PC-3 (cell line): ENCODE results near the gene ATG101. TPM values are rescaled to one million over a fixed set of nuclear protein-coding genes. Genes with fewer than 3 reads are reported as not detected.

Experiments
- ATAC-seq: fragments of 200-7000 bp; cut with Tn5 transposase; 2 replicates; pipeline ENCODE4 v1.9.1; 2020; ENCODE audit warnings: mild to moderate bottlenecking, moderate library complexity
- BruUV-seq: library from RNA; stranded (reverse); fragments of 400-500 nt; replicated peaks from 2 replicates; lab custom pipeline; 2021; lab: Mats Ljungman, UMichigan
- CTCF ChIA-PET: fragments of 300-600 bp; sonication (Branson Sonifier 250); formaldehyde crosslinking; loops from one replicate; lab custom pipeline; 2022; ENCODE audit warnings: antibody characterized with exemption; lab: Charles Lee
- POLR2A ChIA-PET: fragments of 300-600 bp; sonication (Branson Sonifier 250); formaldehyde crosslinking; loops from one replicate; lab custom pipeline; 2022; ENCODE audit warnings: antibody characterized with exemption; ENCODE audit not compliant: unreplicated experiment; lab: Charles Lee
- DNase-seq: peaks from one replicate; pipeline ENCODE4 v3.0.0-alpha.2; 2015
- H2AFZ ChIP-seq: fragments of 300-600 bp; sonication (generic); 2 replicates; pipeline ENCODE4 v1.6.0; 2016; ENCODE audit warnings: antibody characterized with exemption, low read length
- H3F3A ChIP-seq: fragments of 300-600 bp; sonication (generic); one replicate; pipeline ENCODE4 v1.6.0; 2017; ENCODE audit warnings: antibody characterized with exemption, low read length, control low read depth, mild to moderate bottlenecking; ENCODE audit not compliant: unreplicated experiment
- H3K27ac ChIP-seq: fragments of 300-600 bp; sonication (generic); 2 replicates; pipeline ENCODE4 v1.5.1; 2016; ENCODE audit warnings: mild to moderate bottlenecking, low read length
- H3K27me3 ChIP-seq: fragments of 300-600 bp; sonication (generic); 2 replicates; pipeline ENCODE4 v1.6.1; 2016; ENCODE audit warnings: low read length, mixed read lengths
- H3K36me3 ChIP-seq: fragments of 300-600 bp; sonication (generic); 2 replicates; pipeline ENCODE4 v1.6.1; 2016; ENCODE audit warnings: low read depth, mixed run types, low read length, mixed read lengths
- H3K4me1 ChIP-seq: fragments of 300-600 bp; sonication (generic); 2 replicates; pipeline ENCODE4 v1.5.1; 2016; ENCODE audit warnings: low read length; ENCODE audit not compliant: insufficient read depth
- H3K4me2 ChIP-seq: fragments of 300-600 bp; sonication (generic); 2 replicates; pipeline ENCODE4 v1.6.0; 2016; ENCODE audit warnings: low read length
- H3K4me3 ChIP-seq: fragments of 300-600 bp; sonication (generic); 2 replicates; pipeline ENCODE4 v1.5.1; 2016; ENCODE audit warnings: mild to moderate bottlenecking, low read length, mixed read lengths
- H3K79me2 ChIP-seq: fragments of 300-600 bp; sonication (generic); 2 replicates; pipeline ENCODE4 v1.6.1; 2017; ENCODE audit warnings: low read length, mixed read lengths
- H3K9ac ChIP-seq: fragments of 300-600 bp; sonication (generic); 2 replicates; pipeline ENCODE4 v1.6.0; 2016; ENCODE audit warnings: mild to moderate bottlenecking, low read length
- H3K9me2 ChIP-seq: fragments of 300-600 bp; sonication (generic); replicated peaks from 2 replicates; pipeline ENCODE4 v1.6.1; 2016; ENCODE audit warnings: mixed run types, low read length, mixed read lengths
- H3K9me3 ChIP-seq: fragments of 300-600 bp; sonication (generic); 2 replicates; pipeline ENCODE4 v1.6.1; 2016; ENCODE audit warnings: low read length, mixed read lengths
- H4K20me1 ChIP-seq: fragments of 300-600 bp; sonication (generic); 2 replicates; pipeline ENCODE4 v1.6.1; 2016; ENCODE audit warnings: low read length, mixed read lengths
- CTCF ChIP-seq: fragments of 300-600 bp; sonication (generic); conservative IDR thresholded peaks from 2 replicates; pipeline ENCODE4 v1.5.1; 2017; ENCODE audit warnings: antibody characterized with exemption, low read depth, mild to moderate bottlenecking, low read length
- EZH2 ChIP-seq: fragments of 300-600 bp; sonication (generic); IDR thresholded peaks from one replicate; pipeline ENCODE4 v1.6.1; 2017; ENCODE audit warnings: antibody characterized with exemption, mild to moderate bottlenecking, low read length; ENCODE audit not compliant: unreplicated experiment
- EZH2phosphoT487 ChIP-seq: fragments of 300-600 bp; sonication (generic); IDR thresholded peaks from 2 replicates; pipeline ENCODE4 v1.6.1; 2018; ENCODE audit warnings: mild to moderate bottlenecking, antibody characterized with exemption, low read length, borderline replicate concordance
- intact Hi-C: fragments of 100-400 bp; cut with micrococcal nuclease; formaldehyde crosslinking; loops from 2 replicates; pipeline ENCODE4 v1.9.0; 2023
- total RNA-seq: library from RNA; depleted of rRNA; stranded (reverse); fragments of >200 nt; gene quantifications from 2 replicates; pipeline ENCODE4 v1.2.3, GENCODE V29; 2014

ATG101 gene
- total RNA-seq, 1 experiment from 2014 or later = 110 TPM

GRCh38 chr12:52060498-52061177 is 9.1 kb upstream of the ATG101 start:
- CTCF ChIA-PET = interaction anchor here (0.5 to 0.6 kb wide), 2 partner anchors 56 to 80 kb away, joined by 3 read pairs; no protein-coding TSS in a partner anchor
- no peak overlapping the region for H2AFZ ChIP-seq
- POLR2A ChIA-PET = no interaction called here
- no peak for DNase-seq
- H3K36me3 ChIP-seq = peaks cover 15% of the 10 kb centered on the region; the same call in 1 of the 2 replicates
- no peaks in the 10 kb centered on the region for H3K9me3 ChIP-seq
- no peaks in the 10 kb centered on the region for H3K9me2 ChIP-seq
- H4K20me1 ChIP-seq = 0 out of 2 replicates have a peak, but pooled peaks cover 3% of the 10 kb centered on the region
- intact Hi-C loops = no loop called here
- H3K27me3 ChIP-seq = no peaks in the 10 kb centered on the region
- no TSS peak for BruUV-seq
- no peaks in the 10 kb centered on the region for H3K4me1 ChIP-seq
- no peak for ATAC-seq
- no peak overlapping the region for H3K4me2 ChIP-seq
- no peaks in the 10 kb centered on the region for H3F3A ChIP-seq
- H3K9ac ChIP-seq = no peak overlapping the region
- no peak overlapping the region for H3K27ac ChIP-seq
- no peak overlapping the region for H3K4me3 ChIP-seq
- no peaks in the 10 kb centered on the region for H3K79me2 ChIP-seq
- no peak for TF ChIP-seq EZH2phosphoT487
- TF ChIP-seq CTCF = no peak
- no peak for TF ChIP-seq EZH2

GRCh38 chr12:52061470-52062166 is 8.2 kb upstream of the ATG101 start:
- intact Hi-C loops = no loop called here
- H2AFZ ChIP-seq = no peak overlapping the region
- TF ChIP-seq CTCF = no peak
- TF ChIP-seq EZH2phosphoT487 = no peak
- TF ChIP-seq EZH2 = no peak
- H3K79me2 ChIP-seq = no peaks in the 10 kb centered on the region
- ChIA-PET POLR2A (interaction anchor here (0.6 kb wide), 1 partner anchor 23 kb away, joined by 3 read pairs; no protein-coding TSS in a partner anchor), CTCF (no interaction called here)
- H3K4me1 ChIP-seq = no peaks in the 10 kb centered on the region
- no TSS peak for BruUV-seq
- no peak for ATAC-seq
- no peaks in the 10 kb centered on the region for H4K20me1 ChIP-seq
- no peak for DNase-seq
- no peak overlapping the region for H3K9ac ChIP-seq
- H3K4me2 ChIP-seq = no peak overlapping the region
- no peak overlapping the region for H3K4me3 ChIP-seq
- H3K9me2 ChIP-seq = no peaks in the 10 kb centered on the region
- no peaks in the 10 kb centered on the region for H3F3A ChIP-seq
- no peaks in the 10 kb centered on the region for H3K9me3 ChIP-seq
- H3K36me3 ChIP-seq = peaks cover 8% of the 10 kb centered on the region; the same call in 1 of the 2 replicates
- H3K27me3 ChIP-seq = no peaks in the 10 kb centered on the region
- H3K27ac ChIP-seq = no peak overlapping the region
